Trophoblast cell (in vitro differentiated cells and primary cell): ENCODE results near the gene GIGYF2.

Source experiments
- DNase-seq, 2 donors: peaks; one replicate each; pipeline ENCODE4 v3.0.0-alpha.2; 2016
- H2AFZ ChIP-seq: 2 replicates; pipeline ENCODE4 v1.6.1; 2013; ENCODE audit warnings: low read length, moderate library complexity, mild to moderate bottlenecking; ENCODE audit not compliant: insufficient read depth, poor library complexity
- H2AK5ac ChIP-seq: 2 replicates; pipeline ENCODE4 v1.6.1; 2013; ENCODE audit warnings: mild to moderate bottlenecking, low read length
- H2BK120ac ChIP-seq: 2 replicates; pipeline ENCODE4 v1.6.1; 2013; ENCODE audit warnings: low read length, mild to moderate bottlenecking, moderate library complexity; ENCODE audit not compliant: insufficient read depth, poor library complexity
- H2BK12ac ChIP-seq: 2 replicates; pipeline ENCODE4 v1.6.1; 2013; ENCODE audit warnings: mild to moderate bottlenecking, low read length, moderate library complexity
- H2BK5ac ChIP-seq: 2 replicates; pipeline ENCODE4 v1.6.1; 2013; ENCODE audit warnings: low read length, low read depth, moderate library complexity, mild to moderate bottlenecking; ENCODE audit not compliant: poor library complexity
- H3K14ac ChIP-seq: 2 replicates; pipeline ENCODE4 v1.6.1; 2013; ENCODE audit warnings: mild to moderate bottlenecking, low read length
- H3K18ac ChIP-seq: 2 replicates; pipeline ENCODE4 v1.6.1; 2013; ENCODE audit warnings: mild to moderate bottlenecking, low read length
- H3K23ac ChIP-seq: 2 replicates; pipeline ENCODE4 v1.6.1; 2013; ENCODE audit warnings: low read length
- H3K27ac ChIP-seq: 2 replicates; pipeline ENCODE4 v1.5.1; 2013; ENCODE audit warnings: low read depth, mild to moderate bottlenecking, inconsistent platforms, low read length, moderate library complexity
- H3K27me3 ChIP-seq: 2 replicates; pipeline ENCODE4 v1.6.1; 2013; ENCODE audit warnings: inconsistent platforms, mild to moderate bottlenecking, low read length, moderate library complexity; ENCODE audit not compliant: insufficient read depth
- H3K36me3 ChIP-seq, 2 experiments: 1 replicate in 1 of 2; 2 replicates in 1 of 2; pipeline ENCODE4 v1.6.1; 2013; ENCODE audit warnings: low read length in 2 of 2, mild to moderate bottlenecking in 2 of 2, moderate library complexity in 1 of 2; ENCODE audit not compliant: insufficient read depth in 2 of 2, control insufficient read depth in 1 of 2
- H3K4ac ChIP-seq: 2 replicates; pipeline ENCODE4 v1.6.1; 2013; ENCODE audit warnings: low read depth, mild to moderate bottlenecking, low read length, moderate library complexity
- H3K4me1 ChIP-seq, 2 experiments: 1 replicate in 1 of 2; 2 replicates in 1 of 2; pipeline ENCODE4 v1.6.1; 2013; ENCODE audit warnings: low read length in 2 of 2, mild to moderate bottlenecking in 2 of 2, moderate library complexity in 1 of 2; ENCODE audit not compliant: insufficient read depth in 2 of 2, control insufficient read depth in 1 of 2
- H3K4me2 ChIP-seq: 2 replicates; pipeline ENCODE4 v1.6.1; 2013; ENCODE audit warnings: inconsistent platforms, mild to moderate bottlenecking, low read length, moderate library complexity
- H3K4me3 ChIP-seq: 2 replicates; pipeline ENCODE4 v1.5.1; 2013; ENCODE audit warnings: mild to moderate bottlenecking, low read depth, low read length, inconsistent platforms
- H3K79me1 ChIP-seq: one replicate; pipeline ENCODE4 v1.6.1; 2013; ENCODE audit warnings: low read length
- H3K79me2 ChIP-seq: 2 replicates; pipeline ENCODE4 v1.6.1; 2013; ENCODE audit warnings: low read length, mild to moderate bottlenecking; ENCODE audit not compliant: control insufficient read depth, insufficient read depth, poor library complexity
- H3K9ac ChIP-seq: 2 replicates; pipeline ENCODE4 v1.6.1; 2013; ENCODE audit warnings: mild to moderate bottlenecking, low read length
- H3K9me3 ChIP-seq: 2 replicates; pipeline ENCODE4 v1.6.1; 2013; ENCODE audit warnings: low read depth, mild to moderate bottlenecking, control low read depth, inconsistent platforms, low read length; ENCODE audit not compliant: insufficient read depth
- H4K12ac ChIP-seq: 2 replicates; pipeline ENCODE4 v1.6.1; 2013; ENCODE audit warnings: low read depth, mild to moderate bottlenecking, low read length, moderate library complexity
- H4K8ac ChIP-seq: 2 replicates; pipeline ENCODE4 v1.6.1; 2013; ENCODE audit warnings: low read depth, mild to moderate bottlenecking, low read length, moderate library complexity
- H4K91ac ChIP-seq: one replicate; pipeline ENCODE4 v1.6.1; 2013; ENCODE audit warnings: low read depth, mild to moderate bottlenecking, low read length, moderate library complexity
- WGBS: extraction: QIAGEN DNeasy Blood & Tissue Kit; methylation state at CpG from one replicate; pipeline ENCODE4 v1.1.7; 2013; ENCODE audit warnings: missing lambda C conversion rate; ENCODE audit not compliant: insufficient read length, insufficient coverage; ENCODE audit errors: extremely low coverage; 5-methylcytosine and 5-hydroxymethylcytosine counted together

Gene GIGYF2

GRCh38 chr2:232872826-232873225 is 175.7 kb downstream of the GIGYF2 start:
- Histone ChIP-seq H4K91ac (no peak overlapping the region), H4K12ac (no peak overlapping the region), H3K14ac (no peak overlapping the region), H3K9me3 (no peaks in the 10 kb centered on the region), H3K9ac (no peak overlapping the region), H3K4me1 (peaks cover 4 to 12% of the 10 kb centered on the region in 2 experiments), H3K36me3 (peaks cover 0 to 1% of the 10 kb centered on the region in 2 experiments), H3K4me2 (no peak overlapping the region), H3K18ac (no peak overlapping the region), H2BK120ac (no peak overlapping the region), H3K27me3 (peaks cover 17% of the 10 kb centered on the region), H3K4me3 (no peak overlapping the region), H3K4ac (no peak overlapping the region), H2AK5ac (no peak overlapping the region), H2BK5ac (no peak overlapping the region), H4K8ac (no peak overlapping the region), H3K27ac (no peak overlapping the region), H3K23ac (no peak overlapping the region), H2BK12ac (no peak overlapping the region), H3K79me2 (no peaks in the 10 kb centered on the region), H2AFZ (no peak overlapping the region), H3K79me1 (no peaks in the 10 kb centered on the region)
- no peak for DNase-seq
- WGBS: no CpG with 5 or more reads among the region's 9 CpGs

GRCh38 chr2:232873292-232873908 is 176.3 kb downstream of the GIGYF2 start:
- Histone ChIP-seq H3K18ac (no peak overlapping the region), H3K79me2 (no peaks in the 10 kb centered on the region), H4K12ac (no peak overlapping the region), H3K9ac (no peak overlapping the region), H3K27ac (no peak overlapping the region), H2AK5ac (no peak overlapping the region), H3K14ac (no peak overlapping the region), H3K4ac (no peak overlapping the region), H4K91ac (no peak overlapping the region), H3K27me3 (peaks cover 17% of the 10 kb centered on the region), H2BK120ac (no peak overlapping the region), H3K9me3 (no peaks in the 10 kb centered on the region), H3K36me3 (peaks cover 0 to 1% of the 10 kb centered on the region in 2 experiments), H3K4me2 (no peak overlapping the region), H3K4me3 (no peak overlapping the region), H2AFZ (no peak overlapping the region), H3K4me1 (peaks cover 4 to 12% of the 10 kb centered on the region in 2 experiments), H2BK12ac (no peak overlapping the region), H3K23ac (no peak overlapping the region), H4K8ac (no peak overlapping the region), H3K79me1 (no peaks in the 10 kb centered on the region), H2BK5ac (no peak overlapping the region)
- no CpG with 5 or more reads among the region's 14 CpGs for WGBS
- DNase-seq: no peak

- H4K8ac ChIP-seq: no peak overlapping the region
- no peak overlapping the region for H2AFZ ChIP-seq
- H2BK120ac ChIP-seq: no peak overlapping the region
- no peaks in the 10 kb centered on the region for H3K9me3 ChIP-seq
- H3K4ac ChIP-seq: no peak overlapping the region
- peaks cover 4 to 12% of the 10 kb centered on the region in 2 experiments for H3K4me1 ChIP-seq
- no peak overlapping the region for H4K12ac ChIP-seq
- no peaks in the 10 kb centered on the region for H3K79me1 ChIP-seq
- H3K27me3 ChIP-seq: peaks cover 17% of the 10 kb centered on the region
- H3K9ac ChIP-seq: no peak overlapping the region
- peaks cover 0 to 1% of the 10 kb centered on the region in 2 experiments for H3K36me3 ChIP-seq
- no peak overlapping the region for H3K23ac ChIP-seq
- no CpG with 5 or more reads among the region's 6 CpGs for WGBS
- no peak overlapping the region for H3K4me2 ChIP-seq
- no peak for DNase-seq
- no peak overlapping the region for H2AK5ac ChIP-seq
- no peak overlapping the region for H3K27ac ChIP-seq
- H2BK12ac ChIP-seq: no peak overlapping the region
- no peak overlapping the region for H4K91ac ChIP-seq
- no peak overlapping the region for H3K4me3 ChIP-seq
- no peaks in the 10 kb centered on the region for H3K79me2 ChIP-seq
- no peak overlapping the region for H2BK5ac ChIP-seq
- no peak overlapping the region for H3K14ac ChIP-seq
- H3K18ac ChIP-seq: no peak overlapping the region
Measured at GRCh38 chr2:232873909-232874641, 176.9 kb downstream of the GIGYF2 start.

GRCh38 chr2:232874677-232875223 is 177.6 kb downstream of the GIGYF2 start:
- Histone ChIP-seq H3K9ac (no peak overlapping the region), H3K27me3 (peaks cover 17% of the 10 kb centered on the region), H2BK120ac (no peak overlapping the region), H2AFZ (no peak overlapping the region), H3K18ac (no peak overlapping the region), H2BK12ac (no peak overlapping the region), H3K4ac (no peak overlapping the region), H2AK5ac (no peak overlapping the region), H3K4me1 (peaks cover 4 to 12% of the 10 kb centered on the region in 2 experiments), H3K79me2 (no peaks in the 10 kb centered on the region), H3K36me3 (peaks cover 0 to 1% of the 10 kb centered on the region in 2 experiments), H4K8ac (no peak overlapping the region), H3K14ac (no peak overlapping the region), H3K23ac (no peak overlapping the region), H3K27ac (no peak overlapping the region), H4K12ac (no peak overlapping the region), H3K79me1 (no peaks in the 10 kb centered on the region), H3K4me3 (no peak overlapping the region), H3K4me2 (no peak overlapping the region), H2BK5ac (no peak overlapping the region), H3K9me3 (no peaks in the 10 kb centered on the region), H4K91ac (no peak overlapping the region)
- WGBS: no CpG with 5 or more reads among the region's 16 CpGs
- no peak for DNase-seq
